GM21423 (cell line): ENCODE data around the gene TMEM45A.

Source experiments
- ATAC-seq: cut with Tn5 transposase; IDR thresholded peaks from one replicate; pipeline ENCODE4 v1.9.1; 2021; ENCODE audit warnings: mild to moderate bottlenecking, moderate library complexity; ENCODE audit not compliant: unreplicated experiment

TMEM45A gene

GRCh38 chr3:100609305-100609704 lies 116.9 kb downstream of the TMEM45A start, which contains the start of gene ADGRG7:
TSS of gene ADGRG7 (plus strand) at chr3:100609601. CDS start at chr3:100609857, 256 bp downstream.
- no peak for ATAC-seq

- no peak for ATAC-seq
Observed at GRCh38 chr3:100609963-100610362, 117.5 kb downstream of the TMEM45A start.

GRCh38 chr3:100611221-100611620 lies 118.8 kb downstream of the TMEM45A start:
- ATAC-seq: no peak

GRCh38 chr3:100613721-100614390 lies 121.4 kb downstream of the TMEM45A start:
- peak; percentile 49 for ATAC-seq

GRCh38 chr3:100614941-100615340 lies 122.5 kb downstream of the TMEM45A start:
- no peak for ATAC-seq

- no peak for ATAC-seq
Observed at GRCh38 chr3:100615684-100616083, 123.3 kb downstream of the TMEM45A start.

GRCh38 chr3:100621251-100621650 lies 128.8 kb downstream of the TMEM45A start:
- no peak for ATAC-seq
